CD4-positive, alpha-beta T cell treated with Interleukin-17A for 4 hours (primary cell): ENCODE measurements around the gene CMBL.
A peak's percentile ranks its signal among the peaks of the same experiment; 100 is the strongest.
"Not testable (repeated sequence)": the region's sequence is repeated elsewhere in the genome, so short reads cannot be mapped to it uniquely, and the experiment has no call there.

Experiments used
- DNase-seq: peaks from one replicate; pipeline ENCODE4 v3.0.0-alpha.2; 2020; ENCODE audit warnings: mixed read lengths

The CMBL gene

DNA sequence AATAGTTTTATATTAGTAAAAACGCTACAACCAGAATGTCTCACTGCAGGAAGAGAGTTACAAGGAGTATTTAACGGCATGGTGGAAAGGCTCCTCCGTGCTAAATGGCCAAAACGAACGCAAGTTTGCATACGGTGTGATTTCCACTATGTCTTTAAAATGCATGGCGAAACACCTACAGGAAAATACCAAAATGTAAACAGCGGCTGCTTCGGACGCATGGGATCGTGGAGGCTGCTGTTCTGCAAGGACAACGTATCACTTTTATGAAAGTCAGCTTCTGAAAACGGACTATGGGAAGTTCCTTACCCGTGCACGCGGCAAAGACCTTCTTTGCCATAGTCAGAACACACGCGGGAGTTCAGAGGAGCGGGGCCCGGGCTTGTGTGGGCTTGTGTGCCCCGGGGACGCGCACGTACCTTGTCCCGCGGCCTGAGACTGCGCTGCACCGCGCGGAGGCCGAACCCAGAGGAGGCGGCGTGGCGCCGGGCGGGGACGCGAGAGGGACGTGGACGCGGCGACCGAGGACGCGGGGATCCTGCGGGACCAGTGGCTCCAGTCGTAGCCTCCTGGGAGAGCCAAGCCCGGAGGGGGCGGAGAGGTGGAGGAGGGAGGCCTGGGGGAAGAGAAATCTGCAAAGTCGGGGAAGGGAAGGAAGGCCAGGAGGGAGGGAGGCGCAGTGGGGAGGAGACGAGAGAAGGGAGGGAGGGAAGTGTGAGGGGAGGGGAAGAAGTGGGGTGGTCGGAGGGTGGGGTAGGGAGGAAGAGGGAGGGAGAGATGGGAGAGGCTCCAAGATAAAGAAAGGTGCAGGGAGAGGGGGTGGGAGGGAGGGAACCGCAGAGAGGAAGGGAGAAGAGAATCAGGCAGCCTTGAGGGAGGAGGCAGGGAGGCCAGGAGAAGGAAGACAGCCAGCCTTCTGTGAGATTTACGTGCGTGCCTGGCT lies at the start of gene CMBL:
TSS of gene CMBL (minus strand) at position 697 of the 943 bp plus-strand sequence. CDS start 17,140 bp downstream, outside the sequence.
- DNase-seq: peak; percentile 38

DNA sequence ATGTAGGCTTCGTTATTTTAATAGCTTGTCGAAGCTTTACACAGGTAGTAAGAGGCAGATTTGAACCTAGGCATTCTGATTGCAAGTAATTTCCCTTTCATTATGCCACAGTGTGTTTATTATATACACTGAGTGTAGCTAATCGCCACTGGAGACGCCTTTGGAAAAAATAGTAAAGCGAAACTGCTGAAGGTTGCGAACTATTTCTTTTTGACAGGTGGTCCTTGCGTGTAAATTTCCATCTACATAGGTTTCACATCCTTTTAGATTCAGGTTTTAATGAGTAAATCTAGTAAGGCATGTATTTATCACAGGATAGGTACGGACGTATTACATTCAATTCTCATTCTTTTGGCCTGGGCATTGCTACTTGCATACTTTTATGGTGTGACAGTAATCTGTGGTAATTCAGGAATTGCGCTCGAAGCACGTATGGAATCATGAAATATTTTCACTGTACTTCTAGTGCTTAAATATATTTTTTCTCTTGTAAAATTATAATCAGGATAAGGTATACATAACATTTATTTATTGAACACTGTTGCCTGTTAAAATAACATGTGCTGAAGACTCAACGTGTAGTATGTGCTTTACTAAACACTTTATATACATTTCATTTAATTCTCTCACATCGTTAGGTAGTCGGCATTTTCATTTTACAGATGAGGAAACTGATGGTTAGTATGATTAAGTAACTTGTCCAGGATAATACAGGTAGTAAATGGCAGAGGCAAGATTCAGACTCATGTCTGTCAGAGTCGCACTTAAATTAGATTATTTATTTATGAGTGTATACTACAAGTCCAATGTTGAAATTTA lies 47.6 kb upstream of the CMBL start:
- DNase-seq: no peak

DNA sequence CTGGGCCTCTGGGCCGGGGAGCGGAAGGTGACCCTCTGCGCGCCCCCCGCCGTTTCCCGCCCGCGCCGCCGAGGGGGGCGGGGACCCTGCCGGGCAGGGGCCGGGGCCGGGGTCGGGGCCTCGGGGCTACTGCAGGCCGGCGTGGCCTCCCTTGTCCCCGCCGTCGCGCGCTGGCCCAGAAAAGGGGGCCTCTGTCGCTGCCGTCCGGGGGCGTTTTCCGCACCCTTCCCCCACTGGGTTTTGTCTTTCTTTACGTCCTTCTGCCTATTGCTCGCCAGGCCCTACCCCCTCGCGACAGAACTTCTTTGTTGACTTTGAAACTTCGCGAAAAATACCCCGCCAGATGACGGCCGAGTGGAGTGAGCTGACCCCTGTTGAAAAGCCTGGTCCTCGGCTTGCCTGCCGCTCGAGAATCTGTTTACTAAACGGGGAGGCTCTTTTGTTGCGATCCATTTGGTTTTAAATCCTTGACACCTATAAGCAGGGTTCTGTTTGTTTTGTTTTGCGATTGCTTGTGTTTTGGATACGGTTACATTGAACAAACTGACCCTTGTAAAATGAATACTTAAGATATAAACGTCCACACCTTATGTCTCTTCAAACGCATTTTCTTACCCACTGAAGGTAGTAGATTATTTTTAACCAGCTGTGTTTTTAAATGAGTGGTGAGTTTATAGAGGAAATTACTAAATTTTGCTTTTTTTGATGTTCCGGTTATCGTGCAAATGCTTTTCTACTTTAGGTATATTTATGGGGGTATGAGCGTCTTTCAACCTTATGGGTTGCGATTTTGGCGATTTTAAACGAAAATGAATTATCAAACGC lies 46.6 kb upstream of the CMBL start:
- DNase-seq: peak; percentile 45

DNA sequence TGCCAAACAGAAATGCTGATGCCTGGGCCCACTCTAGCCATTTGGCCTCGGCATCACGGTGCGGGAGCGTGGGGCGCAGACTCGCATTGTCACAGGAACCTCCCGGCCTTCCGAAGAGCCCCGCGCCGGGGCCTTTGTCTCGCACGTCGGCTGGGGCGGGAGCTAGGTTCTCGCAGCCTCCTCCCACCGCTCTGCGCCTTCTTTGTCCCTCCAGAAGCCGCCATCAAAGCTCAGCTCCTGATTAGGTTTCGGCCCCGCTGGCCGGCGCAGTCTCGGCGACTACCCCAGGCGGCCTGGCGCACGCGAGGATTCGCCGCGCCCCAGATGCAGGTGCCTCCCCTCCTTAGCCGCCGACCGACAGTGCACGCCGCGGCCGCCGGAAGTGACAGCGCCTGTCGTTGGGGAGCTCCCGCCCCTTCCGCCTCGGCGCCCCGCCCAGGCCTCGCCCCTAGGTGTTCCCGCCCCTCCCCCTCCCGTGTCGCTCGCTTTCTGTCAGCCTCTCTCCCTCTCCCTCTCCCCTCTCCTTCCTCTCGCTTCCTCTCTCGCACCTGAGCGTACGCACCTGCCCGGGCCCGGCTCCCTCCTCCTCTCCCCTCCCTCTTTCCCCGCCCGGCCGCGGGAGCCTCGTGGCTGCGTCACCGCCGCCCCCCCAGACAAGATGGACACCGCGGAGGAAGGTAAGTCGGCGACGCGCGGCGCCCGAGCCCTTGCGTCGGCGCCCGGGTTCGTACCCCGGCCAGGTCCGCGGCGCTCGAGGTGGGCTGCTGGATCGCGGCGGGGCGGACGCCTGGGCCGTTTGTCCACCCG lies 45.7 kb upstream of the CMBL start, which contains the start of gene MARCHF6:
TSS of gene MARCHF6 (plus strand) at position 455 of the 807 bp plus-strand sequence. CDS start at position 659, 204 bp downstream.
- peak; percentile 98 for DNase-seq

DNA sequence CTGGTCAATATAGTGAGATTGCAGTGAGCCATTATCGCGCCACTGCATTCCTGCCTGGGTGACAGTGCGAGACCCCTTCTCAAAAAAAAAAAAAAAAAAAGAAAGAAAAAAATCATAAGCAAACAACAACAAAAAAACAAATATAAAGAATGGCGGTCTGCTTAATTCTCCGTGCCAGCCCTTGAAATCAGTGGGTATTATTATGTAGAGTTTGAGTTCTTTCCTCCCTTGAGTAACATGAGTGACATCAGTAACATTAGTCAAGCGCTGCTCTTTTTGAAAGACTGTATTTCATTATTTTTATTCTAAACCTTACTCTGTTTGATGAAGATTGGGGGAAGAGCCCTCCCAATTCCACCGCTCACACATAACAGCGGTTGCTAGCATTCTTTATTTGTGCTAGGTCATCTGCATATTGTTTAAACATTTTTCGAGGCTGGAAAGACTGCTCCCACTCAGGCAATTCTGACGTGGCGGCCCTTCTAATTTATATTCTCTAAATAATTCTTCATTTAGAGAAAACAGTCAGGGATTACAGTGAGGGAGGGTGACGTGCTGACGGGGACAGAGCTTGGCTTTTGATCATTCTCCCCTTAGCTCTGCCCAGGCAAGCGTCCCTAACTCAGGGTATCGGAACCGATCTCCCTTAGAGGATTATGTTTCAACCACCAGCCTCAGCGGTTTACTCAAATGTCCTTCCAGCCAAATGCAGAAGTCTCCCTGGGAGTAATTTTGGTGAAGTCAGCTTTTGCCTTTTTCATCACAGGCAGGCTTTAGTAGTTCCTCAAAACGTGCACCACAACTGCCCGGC lies 44.9 kb upstream of the CMBL start:
- no peak for DNase-seq

DNA sequence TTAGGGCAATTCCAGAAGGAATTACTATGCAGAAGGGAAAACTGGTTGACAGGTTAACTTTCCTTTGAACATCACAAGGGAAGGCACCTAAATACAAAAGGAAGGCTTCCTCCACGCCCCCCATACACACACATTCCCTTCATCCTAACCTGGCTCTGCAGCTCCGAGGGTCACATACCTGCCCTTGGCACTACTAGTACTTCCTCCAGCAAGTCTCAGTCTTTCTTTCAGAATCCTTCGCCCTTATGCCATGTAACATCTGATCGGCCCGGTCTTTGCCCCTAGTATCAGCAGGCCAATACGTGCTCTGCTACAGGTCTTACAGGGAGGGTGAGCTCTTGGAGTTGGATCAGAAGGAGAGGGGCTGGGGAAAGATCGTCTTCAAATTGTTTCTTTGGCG lies 44.2 kb upstream of the CMBL start:
- no peak for DNase-seq

DNA sequence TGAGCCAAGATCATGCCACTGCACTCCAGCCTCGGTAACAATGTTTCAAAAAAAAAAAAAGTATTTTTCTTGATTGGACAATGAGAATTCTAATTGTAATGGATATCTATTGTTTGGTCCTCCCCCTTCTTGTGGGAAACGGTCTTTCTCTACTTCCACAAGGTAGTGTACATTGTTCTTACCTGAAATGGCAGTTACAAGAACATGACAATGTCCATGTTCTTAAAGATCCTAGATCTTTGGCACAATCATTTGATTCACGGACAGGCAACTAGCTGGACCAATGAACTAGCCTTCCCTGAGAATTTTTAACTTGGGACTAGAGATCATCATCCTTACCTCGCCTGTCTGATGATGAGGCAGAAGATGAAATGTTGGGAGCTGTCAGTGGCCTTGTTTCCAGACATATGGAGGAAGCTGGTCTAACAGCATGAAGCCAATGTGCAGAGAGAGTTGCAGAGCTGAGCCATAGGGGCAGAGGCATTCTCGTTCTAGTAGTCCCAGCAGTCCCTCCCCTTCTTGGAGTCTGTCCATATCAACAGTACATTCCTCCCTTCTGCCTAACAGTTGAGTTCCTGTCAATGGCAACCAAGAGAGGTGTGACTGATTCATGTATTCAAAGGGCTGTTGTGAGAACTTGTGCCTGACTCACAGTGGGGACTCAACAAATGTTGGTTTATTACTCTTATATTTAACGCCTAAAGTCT lies 43.6 kb upstream of the CMBL start:
- DNase-seq: no peak

DNA sequence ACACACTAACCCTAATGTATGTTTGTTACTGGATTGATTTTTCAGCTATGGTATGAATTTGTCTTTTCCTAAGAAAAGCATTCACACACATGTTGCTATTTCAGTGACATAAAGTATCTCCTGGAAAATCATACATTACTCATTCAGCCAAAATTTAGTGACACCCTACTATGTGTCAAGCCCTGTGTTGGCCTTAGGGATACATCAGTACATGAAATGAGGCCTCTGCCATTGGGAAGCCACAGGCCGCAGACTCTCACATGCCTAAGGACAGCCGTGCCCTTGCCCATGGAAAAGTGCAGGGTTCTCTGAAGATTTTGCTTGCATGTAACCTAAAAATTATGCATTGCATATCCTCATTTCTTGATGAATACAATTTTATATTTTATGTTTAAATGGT lies 40.6 kb upstream of the CMBL start:
- DNase-seq: no peak

DNA sequence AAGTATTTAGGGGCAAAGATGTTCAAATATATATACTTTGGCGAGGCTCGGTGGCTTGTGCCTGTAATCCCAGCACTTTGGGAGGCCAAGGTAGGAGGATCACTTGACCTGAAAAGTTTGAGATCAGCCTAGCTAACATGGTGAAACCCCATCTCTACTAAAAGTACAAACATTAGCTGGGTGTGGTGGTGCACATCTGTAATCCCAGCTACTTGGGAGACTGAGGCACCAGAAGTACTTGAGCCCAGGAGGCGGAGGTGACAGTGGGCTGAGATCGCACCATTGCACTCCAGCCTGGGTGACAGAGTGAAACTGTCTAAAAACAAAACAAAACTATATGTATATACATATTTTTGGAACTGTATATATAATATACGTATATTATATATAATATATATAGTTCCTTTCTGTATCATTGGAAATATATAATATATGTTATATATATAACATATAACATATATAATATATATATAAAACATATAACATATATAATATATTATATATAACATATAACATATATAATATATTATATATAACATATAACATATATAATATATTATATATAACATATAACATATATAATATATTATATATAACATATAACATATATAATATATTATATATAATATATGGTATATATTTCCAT lies 36.9 kb upstream of the CMBL start:
- DNase-seq: not testable (repeated sequence)

DNA sequence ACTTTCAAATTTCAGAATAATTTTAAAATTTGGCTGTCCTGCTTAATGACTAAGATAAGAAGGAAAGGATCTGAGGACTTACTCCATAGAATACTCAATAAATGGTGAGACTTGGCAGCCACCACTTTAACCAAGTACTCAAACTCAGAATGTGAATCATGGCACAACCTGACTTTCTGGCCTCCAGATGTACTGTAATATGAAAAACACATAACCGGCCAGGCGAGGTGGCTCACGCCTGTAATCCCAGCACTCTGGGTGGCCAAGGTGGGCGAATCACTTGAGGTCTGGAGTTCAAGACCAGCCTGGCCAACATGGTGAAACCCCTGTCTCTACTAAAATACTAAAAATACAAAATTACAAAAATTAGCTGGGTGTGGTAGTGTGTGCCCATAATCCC lies 35.8 kb upstream of the CMBL start:
- no peak for DNase-seq

DNA sequence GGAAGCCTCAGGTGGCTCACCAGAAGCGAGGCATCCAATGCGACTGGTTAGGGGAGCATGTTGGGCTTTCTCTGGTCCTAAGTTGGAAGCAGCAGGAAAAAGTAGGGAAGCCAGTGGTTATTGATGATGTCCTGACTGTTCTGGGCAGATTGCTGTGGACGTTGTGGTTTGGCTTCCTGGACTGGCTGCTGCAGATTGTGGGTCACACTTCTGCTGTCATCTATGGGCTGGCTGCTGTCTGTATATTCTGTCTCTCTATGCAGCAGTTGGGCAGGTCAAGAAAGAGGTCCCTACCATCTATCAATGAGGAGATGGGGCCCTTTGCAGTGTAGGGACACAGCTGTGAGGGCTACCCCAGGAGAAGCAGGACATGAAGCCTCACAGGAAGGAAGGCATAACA lies 32.3 kb upstream of the CMBL start:
- DNase-seq: no peak

DNA sequence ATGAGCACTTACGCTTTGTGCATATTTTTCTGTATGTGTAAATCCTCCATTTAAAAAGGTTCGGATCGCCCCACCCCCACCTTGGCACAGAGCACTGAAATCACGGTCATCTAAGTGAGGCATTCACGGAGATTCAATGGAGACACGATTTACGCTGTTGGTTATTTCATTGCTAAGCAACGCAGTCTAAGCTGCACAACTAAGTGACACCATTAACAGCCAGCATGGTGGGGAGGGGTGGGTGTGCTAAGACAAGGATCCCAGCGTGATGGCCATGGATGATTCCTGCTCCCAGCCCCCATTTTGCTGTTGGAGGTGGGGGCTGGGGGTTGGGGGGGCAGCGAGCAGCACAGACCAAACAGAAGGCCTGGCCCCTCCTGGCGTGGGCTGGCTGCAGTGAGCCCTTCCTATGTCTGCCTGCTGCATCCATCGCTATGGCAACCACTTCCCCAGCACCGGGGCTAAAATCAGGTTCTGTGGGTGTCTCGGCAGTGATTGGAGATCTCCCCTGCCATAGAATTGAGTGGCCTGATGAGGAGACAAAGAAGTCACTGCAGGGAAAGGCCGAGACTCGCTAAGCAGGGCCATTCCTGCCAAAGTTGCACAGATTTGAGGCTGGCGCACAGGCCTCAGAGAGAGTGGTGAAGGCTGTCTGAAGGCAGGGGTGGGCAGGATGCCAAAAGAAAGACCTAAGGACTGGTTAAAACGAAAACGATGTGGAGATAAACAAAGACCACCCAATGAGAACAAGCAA lies 31.5 kb upstream of the CMBL start:
- DNase-seq: no peak

DNA sequence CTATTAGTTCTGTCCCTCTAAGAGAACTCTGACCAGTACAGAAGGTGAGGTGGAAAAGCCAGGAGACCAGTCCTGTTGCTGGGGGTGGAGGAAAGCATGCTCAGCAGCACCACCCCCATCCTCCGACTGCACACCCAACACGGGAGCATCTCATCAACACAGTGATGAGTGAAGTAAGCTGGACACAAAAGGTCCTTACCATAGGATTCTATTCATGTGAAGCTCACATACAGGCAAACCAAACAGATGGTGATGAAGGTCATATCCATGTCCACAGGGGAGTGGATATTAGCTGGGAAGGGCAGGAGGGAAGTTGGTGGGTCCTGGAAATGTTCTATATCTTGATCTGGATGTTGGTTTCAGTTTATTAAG lies 31.0 kb upstream of the CMBL start:
- no peak for DNase-seq

DNA sequence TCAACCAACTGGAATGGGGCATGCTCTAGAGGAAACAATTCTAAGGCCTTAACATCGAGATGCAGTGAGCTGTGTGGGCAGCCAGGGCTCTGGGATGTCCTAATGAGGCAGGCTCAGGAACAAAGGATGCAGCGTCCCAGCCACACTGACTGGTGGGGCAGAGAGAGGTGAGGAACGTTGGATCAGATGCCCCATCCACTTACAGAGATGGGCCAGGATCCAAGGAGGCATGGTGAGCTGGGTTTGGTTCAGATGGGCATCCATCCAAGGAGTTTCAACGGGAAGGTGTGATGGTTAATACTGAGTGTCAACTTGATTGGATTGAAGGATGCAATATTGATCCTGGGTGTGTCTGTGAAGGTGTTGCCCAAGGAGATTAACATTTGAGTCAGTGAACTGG lies 30.3 kb upstream of the CMBL start:
- DNase-seq: no peak

DNA sequence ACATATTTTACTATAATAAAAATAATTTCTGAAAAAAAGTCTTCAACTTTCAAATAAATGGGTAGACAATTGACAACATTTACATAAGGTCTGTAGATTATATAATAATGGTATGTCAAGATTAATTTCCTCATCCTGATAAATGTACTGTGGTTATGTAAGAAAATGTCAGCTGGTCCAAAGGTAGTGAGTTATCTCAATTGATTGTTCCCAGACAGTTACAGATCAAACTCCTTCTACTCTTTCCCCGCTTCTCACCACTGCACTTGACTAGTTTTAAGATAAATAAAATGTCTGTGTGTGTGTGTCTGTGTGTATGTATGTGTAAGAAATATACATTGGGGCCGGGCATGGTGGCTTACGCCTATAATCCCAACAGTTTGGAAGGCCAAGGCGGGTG lies 29.4 kb upstream of the CMBL start:
- DNase-seq: no peak

DNA sequence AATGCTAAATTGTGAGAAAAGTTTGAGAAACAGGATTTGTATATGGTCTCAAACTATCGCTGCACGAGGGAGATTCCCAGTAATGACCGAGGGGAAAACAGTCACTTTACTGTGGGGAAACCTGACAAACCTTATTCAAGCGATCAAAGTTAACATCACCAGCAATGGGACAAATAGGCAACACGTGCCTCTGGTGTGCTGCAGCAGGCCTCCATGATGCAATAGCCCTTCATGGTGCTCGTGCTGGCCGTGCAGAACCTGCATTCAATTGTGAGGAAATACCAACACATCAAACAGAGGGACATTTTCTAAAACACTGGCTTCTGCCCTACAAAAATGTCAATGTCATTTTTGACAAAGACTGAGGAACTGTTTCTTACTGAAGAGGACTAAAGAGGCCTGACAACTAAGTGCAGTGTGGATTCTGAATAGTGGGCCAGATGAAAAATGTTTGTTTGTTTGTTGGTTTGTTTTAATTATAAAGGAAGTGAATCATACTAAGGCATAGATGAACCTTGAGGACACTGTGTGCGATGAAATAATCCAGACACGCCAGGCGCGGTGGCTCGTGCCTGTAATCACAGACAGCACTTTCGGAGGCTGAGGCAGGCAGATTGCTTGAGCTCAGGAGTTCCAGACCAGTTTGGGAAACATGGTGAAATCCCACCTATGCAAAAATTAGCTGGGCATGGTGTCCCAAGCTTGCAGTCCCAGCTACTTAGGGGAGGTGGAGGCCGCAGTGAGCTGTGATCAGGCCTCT lies 28.2 kb upstream of the CMBL start:
- DNase-seq: no peak

DNA sequence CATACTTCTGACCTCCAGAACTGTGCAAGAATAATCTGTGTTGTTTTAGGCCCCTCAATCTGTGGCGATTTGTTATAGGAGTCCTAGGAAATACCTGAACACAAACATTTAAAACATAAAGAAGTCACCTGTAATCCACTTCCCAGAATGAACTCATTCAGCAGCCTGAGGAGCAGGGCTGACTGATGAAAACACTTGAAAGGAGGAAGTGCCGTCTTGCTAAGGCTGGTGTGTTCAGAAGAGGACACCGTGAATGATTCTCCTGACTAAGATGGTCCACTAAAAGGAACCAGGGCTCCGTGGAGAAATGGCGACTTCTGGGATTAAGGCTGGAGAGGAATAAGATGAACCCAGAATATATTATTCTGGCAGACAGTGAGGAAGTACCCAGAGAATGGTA lies 27.1 kb upstream of the CMBL start:
- no peak for DNase-seq
